ENCODE data around the gene HCST. TPM values are rescaled to one million over a fixed set of nuclear protein-coding genes. Genes with fewer than 3 reads are reported as not detected.

Gene HCST
- total and polyA plus RNA-seq, 7 donors, result 2.4 to 36.1 (median 4.8) TPM; not detected in 1

DNA sequence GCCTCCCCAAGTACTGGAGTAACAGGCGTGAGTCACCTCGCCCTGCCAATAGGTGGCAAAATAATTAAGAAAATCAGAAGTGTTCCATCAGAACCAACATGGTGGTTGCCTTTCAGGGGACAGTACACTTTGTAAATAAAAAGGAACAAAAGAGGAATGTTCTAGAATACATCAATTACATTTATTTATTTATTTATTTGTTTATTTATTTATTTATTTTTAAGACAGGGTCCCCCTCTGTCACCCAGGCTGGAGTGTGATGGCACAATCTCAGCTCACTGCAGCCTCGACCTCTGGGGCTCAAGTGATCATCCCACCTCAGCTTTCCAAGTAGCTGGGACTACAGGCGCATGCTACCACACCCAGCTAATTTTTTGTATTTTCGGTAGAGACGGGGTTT, 18.7 kb downstream of the HCST start:
- TF ChIP-seq EP300 (IDR thresholded peaks at IDR 0.05), result no peak
- TF ChIP-seq POLR2A (IDR thresholded peaks at IDR 0.05), result no peak
- no peak for TF ChIP-seq POLR2AphosphoS5 (IDR thresholded peaks at IDR 0.05)
- TF ChIP-seq, protein P1, sequence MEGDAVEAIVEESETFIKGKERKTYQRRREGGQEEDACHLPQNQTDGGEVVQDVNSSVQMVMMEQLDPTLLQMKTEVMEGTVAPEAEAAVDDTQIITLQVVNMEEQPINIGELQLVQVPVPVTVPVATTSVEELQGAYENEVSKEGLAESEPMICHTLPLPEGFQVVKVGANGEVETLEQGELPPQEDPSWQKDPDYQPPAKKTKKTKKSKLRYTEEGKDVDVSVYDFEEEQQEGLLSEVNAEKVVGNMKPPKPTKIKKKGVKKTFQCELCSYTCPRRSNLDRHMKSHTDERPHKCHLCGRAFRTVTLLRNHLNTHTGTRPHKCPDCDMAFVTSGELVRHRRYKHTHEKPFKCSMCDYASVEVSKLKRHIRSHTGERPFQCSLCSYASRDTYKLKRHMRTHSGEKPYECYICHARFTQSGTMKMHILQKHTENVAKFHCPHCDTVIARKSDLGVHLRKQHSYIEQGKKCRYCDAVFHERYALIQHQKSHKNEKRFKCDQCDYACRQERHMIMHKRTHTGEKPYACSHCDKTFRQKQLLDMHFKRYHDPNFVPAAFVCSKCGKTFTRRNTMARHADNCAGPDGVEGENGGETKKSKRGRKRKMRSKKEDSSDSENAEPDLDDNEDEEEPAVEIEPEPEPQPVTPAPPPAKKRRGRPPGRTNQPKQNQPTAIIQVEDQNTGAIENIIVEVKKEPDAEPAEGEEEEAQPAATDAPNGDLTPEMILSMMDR (IDR thresholded peaks at IDR 0.05), result no peak
- 61 to 81% methylated on average over 6 of the region's 6 CpGs for whole genome bisulfite sequencing, 2 donors
- H3K27me3 ChIP-seq, result no peaks in the 10 kb centered on the region
- H3K9me3 ChIP-seq, result no peaks in the 10 kb centered on the region
- H3K4me3 ChIP-seq, result no peak overlapping the region
- no peak for DNase-seq
- intact Hi-C loops (cut with DNase I), result no loop called here
- H3K4me1 ChIP-seq, result no peaks in the 10 kb centered on the region
- no peak overlapping the region for H3K27ac ChIP-seq
- H3K36me3 ChIP-seq, result no peaks in the 10 kb centered on the region

- Histone ChIP-seq H3K36me3 (no peaks in the 10 kb centered on the region), H3K9me3 (no peaks in the 10 kb centered on the region), H3K27ac (no peak overlapping the region), H3K27me3 (no peaks in the 10 kb centered on the region), H3K4me3 (no peak overlapping the region), H3K4me1 (no peaks in the 10 kb centered on the region)
- intact Hi-C loops (cut with DNase I), result no loop called here
- TF ChIP-seq POLR2AphosphoS5 (IDR thresholded peaks at IDR 0.05), result no peak
- no peak for TF ChIP-seq EP300 (IDR thresholded peaks at IDR 0.05)
- TF ChIP-seq POLR2A (IDR thresholded peaks at IDR 0.05), result no peak
- TF ChIP-seq, protein P1 (IDR thresholded peaks at IDR 0.05), result no peak
- DNase-seq, result no peak
- 86 to 92% methylated on average over 3 of the region's 3 CpGs for WGBS, 2 donors
These were observed 23.2 kb downstream of the HCST start for GRCh38 chr19:35925501-35925900.

DNA sequence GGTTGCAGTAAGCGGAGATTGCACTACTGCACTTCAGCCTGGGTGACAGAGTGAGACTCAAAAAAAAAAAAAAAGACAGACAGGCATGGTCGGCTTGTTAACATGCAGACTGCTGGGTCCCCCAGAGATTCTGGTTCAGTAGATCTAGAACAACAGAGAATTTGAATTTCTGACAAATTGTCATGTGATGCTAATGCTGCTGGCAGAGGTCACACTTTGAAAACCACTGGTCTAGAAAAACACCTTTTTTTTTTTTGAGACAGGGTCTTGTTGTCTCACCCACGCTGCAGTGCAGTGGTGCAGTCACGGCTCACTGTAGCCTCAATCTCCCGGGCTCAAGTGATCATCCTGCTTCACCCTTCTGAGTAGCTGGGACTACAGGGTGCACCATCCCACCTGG, 26.2 kb downstream of the HCST start:
- no peak overlapping the region for H3K4me3 ChIP-seq
- 62 to 74% methylated on average over 5 of the region's 5 CpGs for WGBS, 2 donors
- H3K36me3 ChIP-seq, result no peaks in the 10 kb centered on the region
- DNase-seq, result no peak
- TF ChIP-seq, protein P1 (IDR thresholded peaks at IDR 0.05), result no peak
- TF ChIP-seq POLR2AphosphoS5 (IDR thresholded peaks at IDR 0.05) (no peak), POLR2A (IDR thresholded peaks at IDR 0.05) (no peak), EP300 (IDR thresholded peaks at IDR 0.05) (no peak)
- H3K27me3 ChIP-seq, result no peaks in the 10 kb centered on the region
- H3K27ac ChIP-seq, result no peak overlapping the region
- H3K9me3 ChIP-seq, result no peaks in the 10 kb centered on the region
- intact Hi-C loops (cut with DNase I), result no loop called here
- peaks cover 0 to 10% (median 4%) of the 10 kb centered on the region in 4 donors for H3K4me1 ChIP-seq

- DNase-seq, result no peak
- Histone ChIP-seq H3K36me3 (no peaks in the 10 kb centered on the region), H3K4me3 (no peak overlapping the region), H3K27ac (no peak overlapping the region), H3K9me3 (no peaks in the 10 kb centered on the region), H3K4me1 (peaks cover 0 to 10% (median 4%) of the 10 kb centered on the region in 4 donors), H3K27me3 (no peaks in the 10 kb centered on the region)
- 46 to 49% methylated on average over 2 of the region's 2 CpGs for WGBS, 2 donors
- TF ChIP-seq POLR2A (IDR thresholded peaks at IDR 0.05), result no peak
- no peak for TF ChIP-seq EP300 (IDR thresholded peaks at IDR 0.05)
- TF ChIP-seq, protein P1 (IDR thresholded peaks at IDR 0.05), result no peak
- no peak for TF ChIP-seq POLR2AphosphoS5 (IDR thresholded peaks at IDR 0.05)
- intact Hi-C loops (cut with DNase I), result loop anchor here (2.0 to 5.0 kb wide), 4 partner anchors 47 to 237 kb away; partner anchors contain the start of genes ARHGAP33, HSPB6 and PROSER3
These were observed 27.5 kb downstream of the HCST start for GRCh38 chr19:35929876-35930275.

All from sigmoid colon (tissue), 7 donors.